SH-SY5Y (cell line): ENCODE results near the gene LAMTOR5.

Experiments
- GATA2 ChIP-seq: IDR thresholded peaks from 2 replicates; pipeline ENCODE4 v1.6.1; 2011; ENCODE audit warnings: mild to moderate bottlenecking, low read depth, low read length
- GATA3 ChIP-seq: IDR thresholded peaks from 2 replicates; pipeline ENCODE4 v1.6.1; 2011; ENCODE audit warnings: low read depth, mild to moderate bottlenecking, low read length, moderate library complexity

GRCh38 chr1:110441888-110442287 lies 34.4 kb upstream of the LAMTOR5 start:
- TF ChIP-seq GATA2: no peak
- no peak for TF ChIP-seq GATA3
